ENCODE results near the gene INPP5D. TPM values are rescaled to one million over a fixed set of nuclear protein-coding genes. Genes with fewer than 3 reads are reported as not detected.

INPP5D gene
- total and polyA plus RNA-seq, 7 donors: 1.2 to 4.2 (median 2.8) TPM

DNA sequence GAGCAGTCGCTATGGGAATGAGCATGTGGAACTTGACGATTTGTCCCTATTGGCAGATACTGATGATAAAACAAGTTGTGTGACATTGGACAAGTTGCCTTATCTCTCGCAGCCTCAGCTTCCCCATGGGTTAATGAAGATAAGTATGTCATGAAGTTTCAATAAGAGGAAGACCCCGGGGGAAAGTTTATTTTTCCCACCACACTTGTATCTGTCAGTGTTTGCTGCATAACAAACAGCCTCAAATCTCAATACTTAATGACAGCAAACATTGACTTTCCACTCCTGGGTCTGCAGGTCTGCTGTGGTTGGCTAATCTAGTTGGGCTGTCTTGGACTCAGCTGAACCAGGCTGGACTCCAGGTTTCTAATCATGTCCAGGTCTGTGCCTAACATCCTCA is 45.8 kb downstream of the INPP5D start:
- 91 to 94% (median 92%) methylated on average over 4 of the region's 4 CpGs for WGBS, 3 donors
- TF ChIP-seq, protein P1, sequence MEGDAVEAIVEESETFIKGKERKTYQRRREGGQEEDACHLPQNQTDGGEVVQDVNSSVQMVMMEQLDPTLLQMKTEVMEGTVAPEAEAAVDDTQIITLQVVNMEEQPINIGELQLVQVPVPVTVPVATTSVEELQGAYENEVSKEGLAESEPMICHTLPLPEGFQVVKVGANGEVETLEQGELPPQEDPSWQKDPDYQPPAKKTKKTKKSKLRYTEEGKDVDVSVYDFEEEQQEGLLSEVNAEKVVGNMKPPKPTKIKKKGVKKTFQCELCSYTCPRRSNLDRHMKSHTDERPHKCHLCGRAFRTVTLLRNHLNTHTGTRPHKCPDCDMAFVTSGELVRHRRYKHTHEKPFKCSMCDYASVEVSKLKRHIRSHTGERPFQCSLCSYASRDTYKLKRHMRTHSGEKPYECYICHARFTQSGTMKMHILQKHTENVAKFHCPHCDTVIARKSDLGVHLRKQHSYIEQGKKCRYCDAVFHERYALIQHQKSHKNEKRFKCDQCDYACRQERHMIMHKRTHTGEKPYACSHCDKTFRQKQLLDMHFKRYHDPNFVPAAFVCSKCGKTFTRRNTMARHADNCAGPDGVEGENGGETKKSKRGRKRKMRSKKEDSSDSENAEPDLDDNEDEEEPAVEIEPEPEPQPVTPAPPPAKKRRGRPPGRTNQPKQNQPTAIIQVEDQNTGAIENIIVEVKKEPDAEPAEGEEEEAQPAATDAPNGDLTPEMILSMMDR (IDR thresholded peaks at IDR 0.05): no peak
- intact Hi-C loops (cut with DNase I): no loop called here
- H3K4me3 ChIP-seq: no peak overlapping the region
- ATAC-seq (no peak), DNase-seq (no peak)
- H3K27ac ChIP-seq: no peak overlapping the region
- no peaks in the 10 kb centered on the region for H3K36me3 ChIP-seq (ENCODE audit: insufficient read depth in 1 of 2, low read depth in 1 of 2)
- H3K4me1 ChIP-seq: no peaks in the 10 kb centered on the region
- peaks cover 0 to 9% (median 0%) of the 10 kb centered on the region in 3 donors for H3K27me3 ChIP-seq (ENCODE audit: insufficient read depth in 3 of 3, low read length in 2 of 3)
- no peaks in the 10 kb centered on the region for H3K9me3 ChIP-seq

DNA sequence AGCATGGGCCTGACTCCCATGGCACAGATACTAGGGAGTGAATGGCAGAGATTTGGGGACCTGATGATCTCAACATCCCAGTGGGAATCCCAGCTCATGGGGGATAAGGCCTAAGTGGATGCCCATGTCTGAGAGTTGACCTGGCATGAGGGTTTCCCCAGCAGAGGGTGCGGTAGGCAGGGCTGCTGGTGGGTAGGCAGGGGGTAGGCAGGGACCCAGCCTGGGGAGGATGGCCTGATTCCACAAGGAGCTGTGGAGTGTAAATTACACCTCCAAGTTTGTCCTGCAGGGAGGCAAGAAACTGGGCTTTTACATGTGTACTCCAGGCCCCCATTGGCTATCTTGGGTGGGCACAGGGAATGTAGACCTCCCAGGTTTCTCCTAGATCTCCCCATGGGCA is 46.9 kb downstream of the INPP5D start:
- Histone ChIP-seq H3K27ac (no peak overlapping the region), H3K36me3 (ENCODE audit: insufficient read depth in 1 of 2, low read depth in 1 of 2) (no peaks in the 10 kb centered on the region), H3K4me3 (no peak overlapping the region), H3K9me3 (no peaks in the 10 kb centered on the region), H3K27me3 (ENCODE audit: insufficient read depth in 3 of 3, low read length in 2 of 3) (peaks cover 0 to 9% (median 0%) of the 10 kb centered on the region in 3 donors), H3K4me1 (no peaks in the 10 kb centered on the region)
- TF ChIP-seq, protein P1 (IDR thresholded peaks at IDR 0.05): no peak
- ATAC-seq (no peak), DNase-seq (no peak)
- WGBS, 3 donors: 98 to 100% (median 100%) methylated on average over 1 of the region's 1 CpG
- intact Hi-C loops (cut with DNase I): no loop called here

DNA sequence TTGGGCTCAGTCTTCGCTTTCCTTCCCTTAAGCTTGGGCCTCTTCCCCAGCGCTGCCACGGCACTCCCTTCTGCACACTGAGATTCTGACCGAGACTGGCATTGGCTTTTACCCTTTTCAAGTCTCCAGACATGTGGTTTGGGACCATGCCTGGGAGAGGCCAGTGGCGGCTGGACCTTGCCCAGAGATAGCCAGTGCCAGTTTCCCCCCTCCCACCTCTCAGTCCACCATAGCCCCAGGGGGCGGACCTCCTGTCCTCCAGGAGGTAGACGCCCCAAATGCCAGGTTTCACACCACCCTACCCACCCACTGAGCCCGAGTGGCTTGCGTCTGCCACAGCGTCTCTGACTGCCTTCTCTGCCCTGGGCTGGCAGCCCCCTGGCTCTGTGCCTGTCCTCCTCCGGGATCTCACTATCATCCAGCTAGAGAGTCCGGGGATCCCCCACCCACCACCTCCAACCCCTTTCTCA is 47.7 kb downstream of the INPP5D start:
- TF ChIP-seq, protein P1 (IDR thresholded peaks at IDR 0.05): no peak
- no peaks in the 10 kb centered on the region for H3K9me3 ChIP-seq
- no peaks in the 10 kb centered on the region for H3K4me1 ChIP-seq
- H3K4me3 ChIP-seq: no peak overlapping the region
- peaks cover 0 to 9% (median 0%) of the 10 kb centered on the region in 3 donors for H3K27me3 ChIP-seq (ENCODE audit: insufficient read depth in 3 of 3, low read length in 2 of 3)
- ATAC-seq: no peak
- WGBS, 3 donors: 29 to 62% (median 44%) methylated on average over 12 of the region's 12 CpGs
- no peak for DNase-seq
- H3K27ac ChIP-seq: no peak overlapping the region
- H3K36me3 ChIP-seq (ENCODE audit: insufficient read depth in 1 of 2, low read depth in 1 of 2): no peaks in the 10 kb centered on the region
- intact Hi-C loops (cut with DNase I): no loop called here

DNA sequence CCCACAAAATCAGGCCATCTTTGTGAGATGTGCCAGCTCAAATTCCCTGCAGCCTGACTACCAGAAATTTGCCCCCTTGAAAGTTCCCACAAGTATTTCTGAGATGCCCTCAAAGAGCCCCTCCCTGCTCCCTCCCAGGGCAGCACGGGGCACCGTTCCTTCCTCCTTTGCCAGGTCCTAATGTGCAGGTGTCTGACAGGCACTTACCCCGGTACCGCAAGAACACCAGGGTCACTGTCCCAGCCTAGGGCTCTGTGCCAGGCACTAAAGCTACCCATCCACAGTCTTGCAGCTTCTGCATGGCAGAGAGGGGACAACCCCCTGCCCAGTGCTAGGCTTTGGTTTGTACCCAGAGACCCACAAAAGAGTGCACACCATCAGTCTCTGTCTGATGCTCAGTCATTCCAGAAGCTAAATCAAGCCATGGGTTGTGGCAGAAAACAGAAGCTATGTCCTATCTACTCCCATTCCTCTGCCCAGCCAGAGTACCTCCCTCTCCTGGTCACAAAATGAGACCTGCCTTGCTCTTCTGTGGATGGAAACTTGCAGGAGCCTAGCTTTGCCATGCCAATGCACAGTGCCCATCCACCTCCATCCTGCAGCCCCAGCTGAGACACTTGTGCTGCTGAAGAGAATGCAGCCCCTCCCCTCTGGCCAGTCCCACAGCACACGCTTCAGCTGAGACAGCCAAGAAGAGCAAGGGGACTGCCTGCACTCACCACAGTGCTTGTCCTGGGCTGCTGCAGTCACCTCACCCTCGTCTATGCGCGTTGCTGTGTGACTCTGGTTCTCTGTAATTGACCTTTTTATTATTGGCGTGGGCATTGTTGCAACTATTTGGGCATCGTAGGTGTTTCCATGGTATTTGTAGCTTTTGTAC is 48.7 kb downstream of the INPP5D start:
- intact Hi-C loops (cut with DNase I): no loop called here
- no peak for ATAC-seq
- 53 to 62% (median 56%) methylated on average over 8 to 10 of the region's 10 CpGs for WGBS, 3 donors
- Histone ChIP-seq H3K9me3 (no peaks in the 10 kb centered on the region), H3K4me1 (no peaks in the 10 kb centered on the region), H3K36me3 (ENCODE audit: insufficient read depth in 1 of 2, low read depth in 1 of 2) (no peaks in the 10 kb centered on the region), H3K27ac (no peak overlapping the region), H3K4me3 (no peak overlapping the region), H3K27me3 (ENCODE audit: insufficient read depth in 3 of 3, low read length in 2 of 3) (peaks cover 0 to 9% (median 0%) of the 10 kb centered on the region in 3 donors)
- no peak for DNase-seq
- TF ChIP-seq, protein P1 (IDR thresholded peaks at IDR 0.05): no peak
